WTC11 (cell line): ENCODE measurements around the gene ID2.

Experiments
- CTCF ChIP-seq: fragments of 200-600 bp; IDR thresholded peaks from 2 replicates; pipeline ENCODE4 v1.8.0; 2022; ENCODE audit warnings: antibody characterized with exemption
- IRF1 ChIP-seq: sonication (generic); formaldehyde crosslinking; IDR thresholded peaks from 2 replicates; pipeline ENCODE4 v1.8.0; 2023; ENCODE audit warnings: missing genetic modification reagents

DNA sequence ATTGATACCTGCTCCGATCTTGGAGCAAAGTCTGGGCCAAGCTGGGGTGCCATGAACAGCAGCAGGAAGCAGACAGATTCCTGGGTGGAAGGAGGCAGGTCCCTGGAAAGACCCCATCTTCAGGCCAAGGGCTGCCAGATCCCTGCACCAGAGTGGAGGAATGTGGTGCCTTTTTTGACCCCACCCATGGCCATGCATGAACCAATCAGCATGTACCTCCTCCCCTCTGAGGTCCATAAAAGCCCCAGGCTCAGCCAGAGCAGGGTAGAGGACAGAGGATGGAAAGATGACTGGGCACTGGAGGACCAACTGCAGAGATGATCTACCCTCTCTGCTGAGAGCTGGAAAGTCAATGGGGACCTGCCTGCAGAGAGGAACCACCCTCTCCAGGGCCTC is 34.4 kb upstream of the ID2 start:
- TF ChIP-seq IRF1 (no peak), CTCF (no peak)
